GM12873 (cell line): ENCODE data around the gene COQ8A.

Experiments
- TF ChIP-seq, protein P1 (sequence below): IDR thresholded peaks from 2 replicates; pipeline ENCODE4 v1.5.1; 2012; ENCODE audit warnings: low read depth, mild to moderate bottlenecking, moderate library complexity, low read length, control low read depth; ENCODE audit not compliant: insufficient read depth; ENCODE audit errors: missing control alignments

COQ8A gene

DNA sequence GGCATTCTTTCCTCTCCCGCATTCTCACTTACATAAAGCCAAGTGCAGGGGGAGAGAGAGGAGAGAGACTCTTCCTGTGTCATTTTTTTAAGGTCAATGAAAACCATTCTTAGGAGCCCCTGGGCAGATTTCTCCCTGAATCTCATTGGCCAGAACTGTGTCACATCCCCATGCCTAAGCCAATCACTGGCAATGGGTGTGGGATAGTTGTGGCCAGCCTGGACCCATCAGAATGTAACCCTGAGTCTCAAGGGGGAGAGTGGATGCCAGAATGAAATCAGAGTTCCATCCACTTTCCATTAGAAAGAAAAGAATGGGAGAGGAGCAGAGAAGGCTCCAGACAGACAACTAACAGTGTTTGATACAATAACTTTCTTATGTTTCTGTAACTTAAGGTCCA lies 31.2 kb upstream of the COQ8A start:
- TF ChIP-seq, protein P1, sequence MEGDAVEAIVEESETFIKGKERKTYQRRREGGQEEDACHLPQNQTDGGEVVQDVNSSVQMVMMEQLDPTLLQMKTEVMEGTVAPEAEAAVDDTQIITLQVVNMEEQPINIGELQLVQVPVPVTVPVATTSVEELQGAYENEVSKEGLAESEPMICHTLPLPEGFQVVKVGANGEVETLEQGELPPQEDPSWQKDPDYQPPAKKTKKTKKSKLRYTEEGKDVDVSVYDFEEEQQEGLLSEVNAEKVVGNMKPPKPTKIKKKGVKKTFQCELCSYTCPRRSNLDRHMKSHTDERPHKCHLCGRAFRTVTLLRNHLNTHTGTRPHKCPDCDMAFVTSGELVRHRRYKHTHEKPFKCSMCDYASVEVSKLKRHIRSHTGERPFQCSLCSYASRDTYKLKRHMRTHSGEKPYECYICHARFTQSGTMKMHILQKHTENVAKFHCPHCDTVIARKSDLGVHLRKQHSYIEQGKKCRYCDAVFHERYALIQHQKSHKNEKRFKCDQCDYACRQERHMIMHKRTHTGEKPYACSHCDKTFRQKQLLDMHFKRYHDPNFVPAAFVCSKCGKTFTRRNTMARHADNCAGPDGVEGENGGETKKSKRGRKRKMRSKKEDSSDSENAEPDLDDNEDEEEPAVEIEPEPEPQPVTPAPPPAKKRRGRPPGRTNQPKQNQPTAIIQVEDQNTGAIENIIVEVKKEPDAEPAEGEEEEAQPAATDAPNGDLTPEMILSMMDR, result no peak

DNA sequence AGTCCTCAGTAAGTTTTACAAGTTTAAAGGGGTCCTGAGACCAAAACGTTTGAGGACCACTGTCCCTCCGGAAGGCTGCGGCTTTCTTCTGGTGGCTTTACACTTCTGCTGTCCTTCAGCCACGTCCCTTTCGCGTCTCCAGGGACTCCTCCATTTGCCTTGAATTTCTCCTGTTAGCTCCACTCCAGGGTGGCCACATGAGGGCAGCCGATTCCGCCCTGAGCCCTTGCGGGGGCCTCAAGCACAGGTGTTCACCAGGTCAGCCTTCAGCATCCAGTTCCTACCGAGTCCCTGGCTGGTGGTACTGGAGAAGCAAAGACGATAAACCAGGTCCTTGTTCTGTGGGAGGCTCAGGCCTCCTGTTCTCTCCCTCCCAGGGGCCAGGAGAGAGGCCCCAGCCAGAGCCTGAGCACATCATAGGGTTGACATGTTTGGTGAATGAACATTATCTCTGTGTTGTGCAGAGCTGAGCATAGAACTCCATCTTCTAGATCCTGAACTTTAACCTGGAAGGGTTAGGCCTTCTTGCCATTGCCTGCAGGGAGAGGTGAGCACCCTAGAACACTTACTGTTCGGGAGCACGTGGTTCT lies 27.4 kb upstream of the COQ8A start:
- TF ChIP-seq, protein P1, result peak; percentile 61

GRCh38 chr1:226915672-226915995 lies 24.5 kb upstream of the COQ8A start:
- TF ChIP-seq, protein P1, result no peak

GRCh38 chr1:226916497-226916896 lies 23.6 kb upstream of the COQ8A start:
- TF ChIP-seq, protein P1, result no peak

DNA sequence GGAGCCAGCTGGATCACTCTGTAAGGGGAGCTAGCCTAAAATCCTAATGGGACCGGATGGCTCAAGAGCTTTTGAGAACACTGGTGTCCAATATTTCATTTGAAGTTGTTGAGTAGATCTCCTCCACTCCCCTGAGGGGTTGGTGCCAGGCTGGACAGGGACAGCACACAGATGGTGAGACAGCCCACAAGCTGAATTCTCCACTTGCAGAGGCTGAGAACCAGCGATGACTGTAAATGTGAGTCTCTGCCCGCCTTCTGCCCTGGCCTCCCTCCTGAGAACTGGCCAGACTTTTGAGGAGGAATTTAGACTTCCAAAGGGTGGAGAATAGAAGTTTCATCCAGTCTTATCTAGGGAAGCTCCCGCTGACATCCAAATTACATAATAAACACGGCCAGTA lies 20.5 kb upstream of the COQ8A start:
- TF ChIP-seq, protein P1, result no peak

GRCh38 chr1:226919995-226920394 lies 20.1 kb upstream of the COQ8A start:
- TF ChIP-seq, protein P1, result no peak

DNA sequence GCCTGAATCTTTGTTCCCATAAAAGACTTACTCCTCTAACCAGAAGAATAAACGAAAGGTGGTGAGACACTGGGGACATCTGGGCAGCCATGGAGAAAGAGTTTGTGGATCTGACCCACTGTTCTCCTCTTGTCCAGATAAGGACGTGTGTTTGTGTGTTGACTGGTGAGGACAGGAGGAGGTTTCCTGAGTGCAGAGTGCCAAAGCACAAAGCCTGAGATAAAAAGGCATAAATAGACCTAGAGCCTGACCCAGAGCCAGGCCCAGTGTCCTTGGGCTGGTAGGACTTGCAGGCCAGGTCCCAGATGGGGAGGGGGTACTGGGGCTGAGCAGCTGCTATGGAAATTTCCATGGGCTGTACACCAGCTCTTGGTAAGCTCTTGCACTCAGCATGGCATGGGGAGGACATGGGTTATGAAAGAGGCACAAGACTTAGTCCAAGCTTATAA lies 19.6 kb upstream of the COQ8A start:
- TF ChIP-seq, protein P1, result no peak

GRCh38 chr1:226921504-226921903 lies 18.6 kb upstream of the COQ8A start:
- TF ChIP-seq, protein P1, result no peak
